Endodermal cell (in vitro differentiated cells): ENCODE data around the gene OTOR. TPM values are rescaled to one million over a fixed set of nuclear protein-coding genes. Genes with fewer than 3 reads are reported as not detected.
A peak's percentile ranks its signal among the peaks of the same experiment; 100 is the strongest.

ENCODE experiments used
- DNase-seq: peaks from one replicate; pipeline ENCODE4 v3.0.0-alpha.2; 2017
- H3K27ac ChIP-seq: 2 replicates; pipeline ENCODE4 v1.5.1; 2013; ENCODE audit warnings: mild to moderate bottlenecking, low read depth, low read length, moderate library complexity
- H3K27me3 ChIP-seq: 2 replicates; pipeline ENCODE4 v1.6.1; 2013; ENCODE audit warnings: mild to moderate bottlenecking, low read length, moderate library complexity; ENCODE audit not compliant: insufficient read depth, control insufficient read depth, poor library complexity, severe bottlenecking
- H3K36me3 ChIP-seq: 2 replicates; pipeline ENCODE4 v1.7.0; 2013; ENCODE audit warnings: mild to moderate bottlenecking, low read length, moderate library complexity; ENCODE audit not compliant: control insufficient read depth, insufficient read depth
- H3K4me1 ChIP-seq: one replicate; pipeline ENCODE4 v1.7.0; 2013; ENCODE audit warnings: low read length; ENCODE audit not compliant: control insufficient read depth, insufficient read depth
- H3K4me3 ChIP-seq: 2 replicates; pipeline ENCODE4 v1.5.1; 2013; ENCODE audit warnings: mild to moderate bottlenecking, low read length, moderate library complexity
- H3K9ac ChIP-seq: 2 replicates; pipeline ENCODE4 v1.6.1; 2013; ENCODE audit warnings: mild to moderate bottlenecking, low read length, moderate library complexity; ENCODE audit not compliant: poor library complexity, severe bottlenecking; ENCODE audit errors: extremely low read depth
- H3K9me3 ChIP-seq: 2 replicates; pipeline ENCODE4 v1.6.1; 2013; ENCODE audit warnings: mild to moderate bottlenecking, low read length, moderate library complexity; ENCODE audit not compliant: control insufficient read depth
- H3K27ac Mint-ChIP-seq: 2 replicates; pipeline ENCODE4 v1.8.0; 2020; ENCODE audit warnings: mixed read lengths
- H3K27me3 Mint-ChIP-seq: 2 replicates; pipeline ENCODE4 v1.8.0; 2021; ENCODE audit warnings: mild to moderate bottlenecking, mixed read lengths; ENCODE audit not compliant: insufficient read depth
- H3K36me3 Mint-ChIP-seq: 2 replicates; pipeline ENCODE4 v1.8.0; 2020; ENCODE audit warnings: low read depth, mixed read lengths
- H3K4me1 Mint-ChIP-seq: 2 replicates; pipeline ENCODE4 v1.8.0; 2020; ENCODE audit warnings: mixed read lengths
- H3K4me3 Mint-ChIP-seq: 2 replicates; pipeline ENCODE4 v1.8.0; 2020; ENCODE audit warnings: mild to moderate bottlenecking, moderate library complexity, mixed read lengths
- H3K9me3 Mint-ChIP-seq: 2 replicates; pipeline ENCODE4 v1.8.0; 2020; ENCODE audit warnings: mild to moderate bottlenecking, mixed read lengths
- WGBS, 2 experiments: methylation state at CpG; one replicate each; pipeline versions ENCODE4 v1.1.5 to v1.1.7; 2013; ENCODE audit warnings: missing lambda C conversion rate in 2 of 2, mixed read lengths in 1 of 2; ENCODE audit not compliant: insufficient coverage in 1 of 2, insufficient read length in 1 of 2; 5-methylcytosine and 5-hydroxymethylcytosine counted together
- total RNA-seq, 2 donors: library from RNA; stranded (reverse); fragmentation: NEBNext Ultra II Directional in 1 of 2; extraction: Animal tissue kit (Norgen Biotek cat#: 25700) in 1 of 2; gene quantifications; 2 replicates in 1 of 2; 3 replicates in 1 of 2; pipeline ENCODE4 v1.2.1, GENCODE V29; 2021
- TF ChIP-seq, protein P1 (sequence below): fragments of 200-600 bp; sonication (generic); conservative IDR thresholded peaks from 2 replicates; pipeline ENCODE4 v1.5.0; 2021; ENCODE audit warnings: antibody characterized with exemption, mild to moderate bottlenecking

The OTOR gene
- total RNA-seq, 2 donors from 2014 or later: not detected

GRCh38 chr20:16758454-16759180 lies 10.5 kb downstream of the OTOR start:
- no peak for DNase-seq
- Histone ChIP-seq H3K36me3 (no peaks in the 10 kb centered on the region), H3K27me3 (no peaks in the 10 kb centered on the region), H3K27ac (no peak overlapping the region), H3K9ac (no peak overlapping the region), H3K9me3 (peaks cover 14% of the 10 kb centered on the region), H3K4me3 (no peak overlapping the region), H3K4me1 (no peaks in the 10 kb centered on the region)
- H3K9me3 Mint-ChIP-seq: peaks cover 16% of the 10 kb centered on the region
- H3K36me3 Mint-ChIP-seq: no peaks in the 10 kb centered on the region
- no peak overlapping the region for H3K4me3 Mint-ChIP-seq
- no peak overlapping the region for H3K27ac Mint-ChIP-seq
- TF ChIP-seq, protein P1, sequence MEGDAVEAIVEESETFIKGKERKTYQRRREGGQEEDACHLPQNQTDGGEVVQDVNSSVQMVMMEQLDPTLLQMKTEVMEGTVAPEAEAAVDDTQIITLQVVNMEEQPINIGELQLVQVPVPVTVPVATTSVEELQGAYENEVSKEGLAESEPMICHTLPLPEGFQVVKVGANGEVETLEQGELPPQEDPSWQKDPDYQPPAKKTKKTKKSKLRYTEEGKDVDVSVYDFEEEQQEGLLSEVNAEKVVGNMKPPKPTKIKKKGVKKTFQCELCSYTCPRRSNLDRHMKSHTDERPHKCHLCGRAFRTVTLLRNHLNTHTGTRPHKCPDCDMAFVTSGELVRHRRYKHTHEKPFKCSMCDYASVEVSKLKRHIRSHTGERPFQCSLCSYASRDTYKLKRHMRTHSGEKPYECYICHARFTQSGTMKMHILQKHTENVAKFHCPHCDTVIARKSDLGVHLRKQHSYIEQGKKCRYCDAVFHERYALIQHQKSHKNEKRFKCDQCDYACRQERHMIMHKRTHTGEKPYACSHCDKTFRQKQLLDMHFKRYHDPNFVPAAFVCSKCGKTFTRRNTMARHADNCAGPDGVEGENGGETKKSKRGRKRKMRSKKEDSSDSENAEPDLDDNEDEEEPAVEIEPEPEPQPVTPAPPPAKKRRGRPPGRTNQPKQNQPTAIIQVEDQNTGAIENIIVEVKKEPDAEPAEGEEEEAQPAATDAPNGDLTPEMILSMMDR: no peak
- 96% methylated on average over 2 of the region's 2 CpGs; no CpG with 5 or more reads in 1 of the 2 experiments for WGBS, 2 experiments
- H3K4me1 Mint-ChIP-seq: peaks cover 15% of the 10 kb centered on the region
- no peaks in the 10 kb centered on the region for H3K27me3 Mint-ChIP-seq

GRCh38 chr20:16759181-16759563 lies 11.0 kb downstream of the OTOR start:
- Mint-ChIP-seq H3K27ac (no peak overlapping the region), H3K27me3 (no peaks in the 10 kb centered on the region), H3K4me3 (no peak overlapping the region), H3K4me1 (peaks cover 15% of the 10 kb centered on the region), H3K9me3 (peaks cover 16% of the 10 kb centered on the region), H3K36me3 (no peaks in the 10 kb centered on the region)
- no peak for DNase-seq
- no peak overlapping the region for H3K9ac ChIP-seq
- TF ChIP-seq, protein P1: no peak
- H3K9me3 ChIP-seq: peaks cover 14% of the 10 kb centered on the region
- H3K4me1 ChIP-seq: no peaks in the 10 kb centered on the region
- WGBS, 2 experiments: 86 to 100% methylated on average over 1 of the region's 1 CpG
- no peak overlapping the region for H3K4me3 ChIP-seq
- H3K36me3 ChIP-seq: no peaks in the 10 kb centered on the region
- H3K27me3 ChIP-seq: no peaks in the 10 kb centered on the region
- no peak overlapping the region for H3K27ac ChIP-seq

- Mint-ChIP-seq H3K27me3 (no peaks in the 10 kb centered on the region), H3K4me1 (peaks cover 15% of the 10 kb centered on the region), H3K9me3 (peaks cover 12% of the 10 kb centered on the region), H3K27ac (peak overlapping the region; percentile 16), H3K4me3 (no peak overlapping the region), H3K36me3 (no peaks in the 10 kb centered on the region)
- no peak overlapping the region for H3K9ac ChIP-seq
- H3K27ac ChIP-seq: no peak overlapping the region
- H3K27me3 ChIP-seq: no peaks in the 10 kb centered on the region
- H3K9me3 ChIP-seq: peaks cover 6% of the 10 kb centered on the region
- H3K36me3 ChIP-seq: no peaks in the 10 kb centered on the region
- no peak overlapping the region for H3K4me3 ChIP-seq
- TF ChIP-seq, protein P1: no peak
- DNase-seq: peak; percentile 59
- H3K4me1 ChIP-seq: no peaks in the 10 kb centered on the region
- 75 to 87% methylated on average over 9 to 11 of the region's 11 CpGs for WGBS, 2 experiments
These were observed 12.5 kb downstream of the OTOR start for GRCh38 chr20:16760431-16761304.
